Activated CD8-positive, alpha-beta T cell treated with anti-CD3 and anti-CD28 coated beads for 36 hours (primary cell): ENCODE data around the gene BCAS1. TPM values are rescaled to one million over a fixed set of nuclear protein-coding genes. Genes with fewer than 3 reads are reported as not detected.

Source experiments
- ATAC-seq: fragments of 200-7000 bp; cut with Tn5 transposase; one replicate; pipeline ENCODE4 v1.10.0; 2021; ENCODE audit warnings: mild to moderate bottlenecking, moderate library complexity
- CTCF ChIA-PET: fragments of 350-600 bp; sonication (Branson Sonifier 250); formaldehyde crosslinking; loops from one replicate; lab custom pipeline; 2021; ENCODE audit warnings: antibody characterized with exemption; lab: Charles Lee
- POLR2A ChIA-PET: fragments of 350-600 bp; sonication (Branson Sonifier 250); formaldehyde crosslinking; loops from one replicate; lab custom pipeline; 2021; ENCODE audit warnings: antibody characterized with exemption; lab: Charles Lee
- DNase-seq: peaks from one replicate; pipeline ENCODE4 v3.0.0-alpha.2; 2020
- H3K27ac Mint-ChIP-seq: one replicate; pipeline ENCODE4 v1.8.0; 2021; ENCODE audit warnings: mild to moderate bottlenecking, mixed read lengths
- H3K27me3 Mint-ChIP-seq: one replicate; pipeline ENCODE4 v1.8.0; 2021; ENCODE audit warnings: mixed read lengths
- H3K36me3 Mint-ChIP-seq: one replicate; pipeline ENCODE4 v1.8.0; 2021; ENCODE audit warnings: low read depth, mixed read lengths
- H3K4me1 Mint-ChIP-seq: one replicate; pipeline ENCODE4 v1.8.0; 2021; ENCODE audit warnings: low read depth, mixed read lengths
- H3K4me3 Mint-ChIP-seq: one replicate; pipeline ENCODE4 v1.8.0; 2021; ENCODE audit warnings: mild to moderate bottlenecking, moderate library complexity, mixed read lengths
- H3K9me3 Mint-ChIP-seq: one replicate; pipeline ENCODE4 v1.8.0; 2021; ENCODE audit warnings: mixed read lengths
- intact Hi-C: fragments of 100-400 bp; cut with micrococcal nuclease; formaldehyde crosslinking; loops from one replicate; pipeline ENCODE4 v1.10.0; 2022
- total RNA-seq, 2 experiments: library from RNA; stranded (reverse); gene quantifications; one replicate each; pipeline ENCODE4 v1.2.3, GENCODE V29; 2021
- TF ChIP-seq, protein P1 (sequence below): fragments of 200-600 bp; IDR thresholded peaks from one replicate; pipeline ENCODE4 v1.8.0; 2022; ENCODE audit warnings: antibody characterized with exemption, mild to moderate bottlenecking

BCAS1 gene
- total RNA-seq, 2 experiments from 2014 or later = 0.09 TPM; not detected in 1

DNA sequence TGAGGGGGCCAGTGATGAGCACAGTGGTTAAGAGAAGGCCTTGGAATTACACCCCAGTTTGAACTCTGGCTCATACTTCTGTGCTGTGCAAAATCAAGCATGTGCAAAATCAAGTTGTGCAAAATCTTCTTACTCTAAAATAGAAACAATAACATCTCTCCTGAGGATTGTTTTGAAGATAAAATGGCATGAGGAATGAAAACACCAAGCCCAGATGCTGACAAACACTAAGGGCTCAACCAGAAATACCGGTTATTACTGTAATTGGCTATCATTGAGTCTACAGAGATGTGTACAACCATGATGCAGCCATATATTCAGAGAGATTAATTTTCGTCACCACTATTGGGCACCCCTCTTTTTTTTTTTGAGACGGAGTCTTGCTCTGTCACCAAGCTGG, 5.9 kb upstream of the BCAS1 start:
- peaks cover 7% of the 10 kb centered on the region for H3K36me3 Mint-ChIP-seq
- intact Hi-C loops = no loop called here
- ATAC-seq (no peak), DNase-seq (no peak)
- CTCF ChIA-PET = no interaction called here
- H3K4me3 Mint-ChIP-seq = no peak overlapping the region
- H3K9me3 Mint-ChIP-seq = peaks cover 3% of the 10 kb centered on the region
- H3K4me1 Mint-ChIP-seq = peaks cover 17% of the 10 kb centered on the region
- no peaks in the 10 kb centered on the region for H3K27me3 Mint-ChIP-seq
- TF ChIP-seq, protein P1, sequence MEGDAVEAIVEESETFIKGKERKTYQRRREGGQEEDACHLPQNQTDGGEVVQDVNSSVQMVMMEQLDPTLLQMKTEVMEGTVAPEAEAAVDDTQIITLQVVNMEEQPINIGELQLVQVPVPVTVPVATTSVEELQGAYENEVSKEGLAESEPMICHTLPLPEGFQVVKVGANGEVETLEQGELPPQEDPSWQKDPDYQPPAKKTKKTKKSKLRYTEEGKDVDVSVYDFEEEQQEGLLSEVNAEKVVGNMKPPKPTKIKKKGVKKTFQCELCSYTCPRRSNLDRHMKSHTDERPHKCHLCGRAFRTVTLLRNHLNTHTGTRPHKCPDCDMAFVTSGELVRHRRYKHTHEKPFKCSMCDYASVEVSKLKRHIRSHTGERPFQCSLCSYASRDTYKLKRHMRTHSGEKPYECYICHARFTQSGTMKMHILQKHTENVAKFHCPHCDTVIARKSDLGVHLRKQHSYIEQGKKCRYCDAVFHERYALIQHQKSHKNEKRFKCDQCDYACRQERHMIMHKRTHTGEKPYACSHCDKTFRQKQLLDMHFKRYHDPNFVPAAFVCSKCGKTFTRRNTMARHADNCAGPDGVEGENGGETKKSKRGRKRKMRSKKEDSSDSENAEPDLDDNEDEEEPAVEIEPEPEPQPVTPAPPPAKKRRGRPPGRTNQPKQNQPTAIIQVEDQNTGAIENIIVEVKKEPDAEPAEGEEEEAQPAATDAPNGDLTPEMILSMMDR = no peak
- H3K27ac Mint-ChIP-seq = no peak overlapping the region
- POLR2A ChIA-PET = no interaction called here

DNA sequence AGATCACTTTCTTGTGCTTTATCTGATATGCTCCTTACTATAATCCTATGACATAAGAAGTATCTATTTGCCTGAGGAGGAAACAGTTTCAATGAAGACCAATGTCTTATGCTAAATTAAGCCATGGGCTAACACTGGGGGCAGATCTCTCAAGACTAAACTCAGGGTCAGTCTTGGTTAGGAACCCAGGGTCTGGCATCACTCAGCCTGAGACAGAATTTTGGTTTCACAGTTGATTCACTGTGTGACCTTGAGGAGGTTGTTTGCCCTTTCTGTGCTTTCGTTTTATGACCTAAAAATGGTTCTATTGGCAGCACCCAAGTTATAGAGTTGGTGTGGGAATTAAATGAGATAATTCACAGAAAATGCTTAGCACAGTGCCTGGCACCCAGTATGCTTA, 4.9 kb upstream of the BCAS1 start:
- no peak overlapping the region for H3K27ac Mint-ChIP-seq
- intact Hi-C loops = no loop called here
- POLR2A ChIA-PET = no interaction called here

DNA sequence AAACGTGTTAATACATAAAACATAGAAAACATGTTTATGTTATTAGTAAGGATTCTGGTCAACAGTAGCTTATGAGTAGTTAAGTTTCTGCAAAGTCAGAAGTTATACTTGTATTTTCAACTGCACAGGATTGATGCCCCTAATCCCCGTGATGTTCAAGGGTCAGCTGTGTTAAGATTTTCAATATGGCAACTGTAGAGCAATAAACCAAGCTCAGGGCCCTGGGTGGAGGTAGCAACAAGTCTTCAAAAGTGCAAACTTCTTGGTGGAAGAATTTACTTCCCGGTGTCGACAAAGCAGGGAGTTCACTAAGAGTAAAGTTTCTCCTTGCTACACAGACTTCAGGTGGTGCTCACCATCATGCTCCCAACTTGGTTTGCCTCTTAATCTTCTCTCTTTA, 4.1 kb upstream of the BCAS1 start:
- TF ChIP-seq, protein P1 = no peak
- no peaks in the 10 kb centered on the region for H3K27me3 Mint-ChIP-seq
- no peak for ATAC-seq
- peaks cover 7% of the 10 kb centered on the region for H3K36me3 Mint-ChIP-seq
- peaks cover 3% of the 10 kb centered on the region for H3K9me3 Mint-ChIP-seq
- H3K4me1 Mint-ChIP-seq = peaks cover 15% of the 10 kb centered on the region
- ChIA-PET CTCF (interaction anchor here (0.9 to 1.2 kb wide), 2 partner anchors 17 to 36 kb away, joined by 3 read pairs; no protein-coding TSS in a partner anchor), POLR2A (interaction anchor here (1.0 kb wide), 1 partner anchor 10 kb away, joined by 4 read pairs; no protein-coding TSS in a partner anchor)
- no peak for DNase-seq
- no peak overlapping the region for H3K4me3 Mint-ChIP-seq
- intact Hi-C loops = no loop called here
- no peak overlapping the region for H3K27ac Mint-ChIP-seq

More for the DNA sequence above, 4.9 kb upstream of the BCAS1 start:
- Mint-ChIP-seq H3K4me3 (no peak overlapping the region), H3K9me3 (peaks cover 3% of the 10 kb centered on the region), H3K27me3 (no peaks in the 10 kb centered on the region), H3K36me3 (peaks cover 7% of the 10 kb centered on the region), H3K4me1 (peaks cover 17% of the 10 kb centered on the region)
- DNase-seq (no peak), ATAC-seq (no peak)
- TF ChIP-seq, protein P1 = no peak
- CTCF ChIA-PET = interaction anchor here (1.2 kb wide), 1 partner anchor 17 kb away, joined by 3 read pairs; no protein-coding TSS in a partner anchor

DNA sequence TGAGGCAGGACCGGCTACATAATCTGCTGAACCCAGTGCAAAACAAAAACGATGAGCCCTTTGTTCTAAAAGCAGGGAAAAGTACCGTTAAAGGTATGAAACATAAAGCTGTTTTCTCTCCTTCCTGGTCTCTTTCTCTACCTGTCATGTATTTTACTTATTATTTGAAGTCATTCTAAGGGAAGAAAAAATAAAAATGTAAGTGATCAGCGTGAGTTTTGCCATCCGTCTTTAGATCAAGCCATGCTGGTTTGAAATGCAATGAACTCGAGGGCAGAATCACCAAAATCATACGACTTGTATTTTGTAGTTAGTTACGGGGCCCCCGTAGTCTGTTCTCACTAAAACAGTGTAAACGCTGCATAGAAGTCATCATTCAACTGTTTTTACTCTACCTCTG, 2.9 kb upstream of the BCAS1 start:
- peaks cover 1% of the 10 kb centered on the region for H3K36me3 Mint-ChIP-seq
- ChIA-PET POLR2A (no interaction called here), CTCF (interaction anchor here (2.9 kb wide), 1 partner anchor 11 kb away, joined by 16 read pairs; no protein-coding TSS in a partner anchor)
- peaks cover 3% of the 10 kb centered on the region for H3K9me3 Mint-ChIP-seq
- DNase-seq (no peak), ATAC-seq (no peak)
- intact Hi-C loops = no loop called here
- H3K27me3 Mint-ChIP-seq = no peaks in the 10 kb centered on the region
- TF ChIP-seq, protein P1 = no peak
- H3K4me1 Mint-ChIP-seq = peaks cover 7% of the 10 kb centered on the region
- H3K4me3 Mint-ChIP-seq = no peak overlapping the region
- no peak overlapping the region for H3K27ac Mint-ChIP-seq

DNA sequence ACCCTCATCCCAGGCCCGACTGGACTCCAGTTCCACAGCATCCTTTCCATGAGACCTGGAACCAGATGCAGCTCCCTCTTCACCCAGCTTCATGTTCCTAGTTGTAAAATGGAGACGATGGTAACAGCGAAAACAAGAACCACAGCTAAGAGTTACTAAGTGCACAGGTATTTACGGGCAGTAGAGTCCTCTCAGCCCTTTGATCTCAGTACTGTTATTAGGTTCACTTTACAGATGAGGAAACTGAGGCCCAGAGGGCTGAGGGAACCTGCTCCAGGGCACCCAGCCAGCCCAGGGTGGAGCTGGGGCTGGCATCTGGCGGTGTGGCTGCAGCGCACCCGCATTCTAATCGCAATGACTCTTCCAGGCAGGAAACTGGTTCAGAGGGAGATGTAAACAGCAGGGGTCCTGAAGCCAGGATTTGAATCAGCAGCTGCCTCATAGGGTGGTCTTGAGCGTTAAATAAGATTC, 858 bp downstream of the BCAS1 start:
- Mint-ChIP-seq H3K9me3 (no peaks in the 10 kb centered on the region), H3K4me3 (no peak overlapping the region), H3K4me1 (peaks cover 3% of the 10 kb centered on the region), H3K27me3 (no peaks in the 10 kb centered on the region), H3K36me3 (no peaks in the 10 kb centered on the region), H3K27ac (no peak overlapping the region)
- POLR2A ChIA-PET = no interaction called here
- DNase-seq (no peak), ATAC-seq (no peak)
- CTCF ChIA-PET = interaction anchor here (1.1 kb wide), 1 partner anchor 9 kb away, joined by 4 read pairs; no protein-coding TSS in a partner anchor
- intact Hi-C loops = loop anchor here (10.0 kb wide), 1 partner anchor 115 kb away; no protein-coding TSS in a partner anchor
- TF ChIP-seq, protein P1 = no peak
